ENCODE data around the gene GCH1.
"Not testable (repeated sequence)": the region's sequence is repeated elsewhere in the genome, so short reads cannot be mapped to it uniquely, and the experiment has no call there.

The GCH1 gene

GRCh38 chr14:54926570-54926969 lies 23.9 kb upstream of the GCH1 start:
- not testable (repeated sequence) for H3K4me1 ChIP-seq (ENCODE audit: insufficient read depth, low read length); H3K9ac ChIP-seq (ENCODE audit: low read depth, low read length); H3K9me3 ChIP-seq (ENCODE audit: control insufficient read depth, insufficient read depth, low read length); H3K36me3 ChIP-seq (ENCODE audit: insufficient read depth, low read length)

GRCh38 chr14:54922598-54922997 lies 20.0 kb upstream of the GCH1 start:
- Histone ChIP-seq H3K4me1 (ENCODE audit: insufficient read depth, low read length) (no peaks in the 10 kb centered on the region), H3K9ac (ENCODE audit: low read depth, low read length) (no peak overlapping the region), H3K36me3 (ENCODE audit: insufficient read depth, low read length) (no peaks in the 10 kb centered on the region), H3K9me3 (ENCODE audit: control insufficient read depth, insufficient read depth, low read length) (no peaks in the 10 kb centered on the region)

GRCh38 chr14:54920052-54920451 lies 17.4 kb upstream of the GCH1 start:
- H3K9me3 ChIP-seq (ENCODE audit: control insufficient read depth, insufficient read depth, low read length): no peaks in the 10 kb centered on the region
- H3K9ac ChIP-seq (ENCODE audit: low read depth, low read length): no peak overlapping the region
- no peaks in the 10 kb centered on the region for H3K36me3 ChIP-seq (ENCODE audit: insufficient read depth, low read length)
- no peaks in the 10 kb centered on the region for H3K4me1 ChIP-seq (ENCODE audit: insufficient read depth, low read length)

GRCh38 chr14:54919330-54919729 lies 16.7 kb upstream of the GCH1 start:
- Histone ChIP-seq H3K9me3 (ENCODE audit: control insufficient read depth, insufficient read depth, low read length) (no peaks in the 10 kb centered on the region), H3K36me3 (ENCODE audit: insufficient read depth, low read length) (no peaks in the 10 kb centered on the region), H3K9ac (ENCODE audit: low read depth, low read length) (no peak overlapping the region), H3K4me1 (ENCODE audit: insufficient read depth, low read length) (no peaks in the 10 kb centered on the region)

GRCh38 chr14:54918427-54918826 lies 15.8 kb upstream of the GCH1 start:
- no peaks in the 10 kb centered on the region for H3K4me1 ChIP-seq (ENCODE audit: insufficient read depth, low read length)

GRCh38 chr14:54916101-54916500 lies 13.5 kb upstream of the GCH1 start:
- no peaks in the 10 kb centered on the region for H3K9me3 ChIP-seq (ENCODE audit: control insufficient read depth, insufficient read depth, low read length)
- H3K4me1 ChIP-seq (ENCODE audit: insufficient read depth, low read length): no peaks in the 10 kb centered on the region
- no peaks in the 10 kb centered on the region for H3K36me3 ChIP-seq (ENCODE audit: insufficient read depth, low read length)

More at GRCh38 chr14:54918427-54918826, 15.8 kb upstream of the GCH1 start:
- H3K9ac ChIP-seq (ENCODE audit: low read depth, low read length): no peak overlapping the region
- H3K36me3 ChIP-seq (ENCODE audit: insufficient read depth, low read length): no peaks in the 10 kb centered on the region
- no peaks in the 10 kb centered on the region for H3K9me3 ChIP-seq (ENCODE audit: control insufficient read depth, insufficient read depth, low read length)

GRCh38 chr14:54909817-54910558 lies 7.4 kb upstream of the GCH1 start:
- no peaks in the 10 kb centered on the region for H3K9me3 ChIP-seq (ENCODE audit: control insufficient read depth, insufficient read depth, low read length)
- H3K9ac ChIP-seq (ENCODE audit: low read depth, low read length): no peak overlapping the region
- no peaks in the 10 kb centered on the region; the same call in 1 of the 2 replicates for H3K4me1 ChIP-seq (ENCODE audit: insufficient read depth, low read length)
- H3K36me3 ChIP-seq (ENCODE audit: insufficient read depth, low read length): no peaks in the 10 kb centered on the region

More at GRCh38 chr14:54916101-54916500, 13.5 kb upstream of the GCH1 start:
- no peak overlapping the region for H3K9ac ChIP-seq (ENCODE audit: low read depth, low read length)

- H3K9ac ChIP-seq (ENCODE audit: low read depth, low read length); H3K9me3 ChIP-seq (ENCODE audit: control insufficient read depth, insufficient read depth, low read length); H3K36me3 ChIP-seq (ENCODE audit: insufficient read depth, low read length); H3K4me1 ChIP-seq (ENCODE audit: insufficient read depth, low read length): not testable (repeated sequence)
Measured at GRCh38 chr14:54908973-54909372, 6.3 kb upstream of the GCH1 start.

DNA sequence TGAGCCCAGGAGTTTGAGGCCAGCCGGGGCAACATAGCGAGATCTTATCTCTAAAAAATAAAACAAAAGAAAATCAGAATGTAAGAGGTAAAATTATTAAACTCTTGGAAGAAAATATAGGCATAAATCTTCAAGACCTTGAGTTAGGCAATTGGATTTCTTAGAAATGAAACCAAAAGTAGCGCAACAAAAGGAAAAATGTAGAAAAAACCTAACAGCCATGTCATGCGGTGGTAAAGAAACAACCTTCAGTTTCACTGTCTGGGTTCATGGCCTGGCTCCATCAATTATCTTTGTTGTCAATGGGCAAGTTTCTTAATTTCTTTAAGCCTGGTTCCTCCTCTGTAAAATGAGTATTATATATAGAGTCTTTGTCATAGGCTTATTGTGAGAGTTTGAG lies 5.6 kb upstream of the GCH1 start:
- H3K36me3 ChIP-seq (ENCODE audit: insufficient read depth, low read length): no peaks in the 10 kb centered on the region
- H3K9me3 ChIP-seq (ENCODE audit: control insufficient read depth, insufficient read depth, low read length): no peaks in the 10 kb centered on the region
- H3K4me1 ChIP-seq (ENCODE audit: insufficient read depth, low read length): no peaks in the 10 kb centered on the region; the same call in 1 of the 2 replicates
- H3K9ac ChIP-seq (ENCODE audit: low read depth, low read length): no peak overlapping the region

GRCh38 chr14:54906075-54906474 lies 3.4 kb upstream of the GCH1 start:
- H3K9ac ChIP-seq (ENCODE audit: low read depth, low read length): no peak overlapping the region
- H3K4me1 ChIP-seq (ENCODE audit: insufficient read depth, low read length): peaks cover 2% of the 10 kb centered on the region; the same call in 1 of the 2 replicates
- H3K36me3 ChIP-seq (ENCODE audit: insufficient read depth, low read length): no peaks in the 10 kb centered on the region
- no peaks in the 10 kb centered on the region for H3K9me3 ChIP-seq (ENCODE audit: control insufficient read depth, insufficient read depth, low read length)

DNA sequence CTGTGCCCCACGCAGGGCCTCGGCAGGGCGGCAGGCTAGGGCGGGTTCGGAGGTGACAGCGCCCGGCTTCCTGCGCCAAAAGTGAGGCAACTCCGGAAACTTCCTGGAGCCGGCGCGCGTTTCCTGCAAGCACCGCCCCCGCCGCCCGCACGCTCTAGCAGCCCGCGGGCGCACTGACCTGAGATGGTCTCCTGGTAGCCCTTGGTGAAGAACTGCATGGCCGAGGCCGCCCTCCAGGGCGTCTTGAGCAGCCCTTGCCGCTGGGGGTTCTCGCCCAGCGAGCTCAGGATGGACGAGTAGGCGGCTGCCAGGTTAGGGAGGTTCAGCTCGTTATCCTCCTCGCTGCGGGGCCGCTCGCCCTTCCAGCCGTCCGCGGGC lies 494 bp downstream of the GCH1 start:
- Histone ChIP-seq H3K9me3 (ENCODE audit: control insufficient read depth, insufficient read depth, low read length) (no peaks in the 10 kb centered on the region), H3K4me1 (ENCODE audit: insufficient read depth, low read length) (peaks cover 5% of the 10 kb centered on the region; the same call in 1 of the 2 replicates), H3K36me3 (ENCODE audit: insufficient read depth, low read length) (no peaks in the 10 kb centered on the region), H3K9ac (ENCODE audit: low read depth, low read length) (peak overlapping the region; percentile 88)

DNA sequence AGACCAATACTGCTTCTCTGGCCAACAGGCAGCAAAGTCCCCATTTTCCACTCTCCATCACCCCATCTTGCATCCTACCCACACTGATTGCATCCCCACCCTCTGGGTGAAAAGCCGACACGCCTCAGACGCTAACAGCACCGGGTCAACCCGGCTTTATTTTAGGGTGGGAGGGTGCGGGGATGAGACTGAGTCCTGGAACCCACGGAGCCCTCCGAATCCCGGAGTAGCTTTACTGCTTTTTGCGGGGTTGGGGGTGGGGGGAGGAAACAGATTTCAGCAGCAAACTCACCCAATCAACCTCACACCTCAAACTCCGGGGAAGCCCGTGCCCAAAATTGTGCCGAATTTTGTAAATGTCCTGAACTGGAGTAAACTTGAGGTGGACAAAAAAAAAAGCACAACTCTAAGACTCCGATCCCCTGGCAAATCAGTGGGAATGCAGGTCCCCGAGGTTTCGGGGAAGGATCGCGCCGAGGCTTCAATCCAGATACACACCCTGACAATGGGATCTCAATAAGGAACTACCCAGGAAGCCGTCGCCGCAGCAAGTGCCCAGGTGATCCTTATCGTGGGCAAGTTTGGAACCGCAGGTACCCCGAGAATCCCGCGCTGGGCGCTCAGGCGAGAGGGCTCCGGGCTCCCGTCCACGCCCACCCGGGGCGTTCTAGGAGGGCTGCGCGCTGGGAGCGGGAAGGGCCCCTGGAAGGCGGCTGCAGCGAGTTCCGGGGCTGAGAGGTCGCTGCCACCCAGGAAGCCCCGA lies 1.1 kb downstream of the GCH1 start:
- Histone ChIP-seq H3K9me3 (ENCODE audit: control insufficient read depth, insufficient read depth, low read length) (no peaks in the 10 kb centered on the region), H3K4me1 (ENCODE audit: insufficient read depth, low read length) (peaks cover 5% of the 10 kb centered on the region; the same call in 1 of the 2 replicates), H3K36me3 (ENCODE audit: insufficient read depth, low read length) (no peaks in the 10 kb centered on the region), H3K9ac (ENCODE audit: low read depth, low read length) (peak overlapping the region; percentile 88)

GRCh38 chr14:54899573-54899972 lies 3.1 kb downstream of the GCH1 start:
- Histone ChIP-seq H3K4me1 (ENCODE audit: insufficient read depth, low read length) (peaks cover 5% of the 10 kb centered on the region; the same call in 1 of the 2 replicates), H3K9ac (ENCODE audit: low read depth, low read length) (no peak overlapping the region), H3K36me3 (ENCODE audit: insufficient read depth, low read length) (no peaks in the 10 kb centered on the region), H3K9me3 (ENCODE audit: control insufficient read depth, insufficient read depth, low read length) (no peaks in the 10 kb centered on the region)

DNA sequence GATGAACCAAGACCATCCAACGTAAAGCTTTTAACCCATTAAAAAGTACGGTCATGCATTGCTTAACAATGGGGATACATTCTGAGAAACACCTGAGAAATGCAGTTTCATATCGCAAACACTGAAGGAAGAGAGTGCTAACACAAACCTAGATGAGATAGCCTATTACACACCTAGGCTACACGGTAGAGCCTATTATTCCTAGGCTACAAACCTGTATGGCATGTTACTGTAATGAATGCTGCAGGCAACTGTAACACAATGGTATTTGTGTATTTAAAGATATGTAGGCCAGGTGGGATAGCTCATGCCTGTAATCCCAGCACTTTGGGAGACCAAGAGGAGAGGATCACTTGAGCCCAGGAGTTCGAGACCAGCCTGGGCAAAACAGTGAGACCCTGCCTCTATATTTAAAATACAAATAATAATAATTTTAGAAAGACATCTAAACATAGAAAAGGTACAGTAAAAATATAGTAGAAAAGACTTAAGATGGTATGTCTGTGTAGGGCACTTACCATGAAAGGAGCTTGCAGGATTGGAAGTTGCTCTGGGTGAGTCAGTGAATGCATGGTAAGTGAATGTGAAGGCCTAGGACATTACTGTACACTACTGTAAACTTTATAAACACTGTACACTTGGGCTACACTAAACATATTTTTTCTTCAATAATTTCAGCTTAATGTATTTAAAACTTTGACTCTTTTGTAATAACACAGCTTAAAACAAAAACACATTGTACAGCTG lies 4.6 kb downstream of the GCH1 start:
- H3K9me3 ChIP-seq (ENCODE audit: control insufficient read depth, insufficient read depth, low read length); H3K9ac ChIP-seq (ENCODE audit: low read depth, low read length); H3K4me1 ChIP-seq (ENCODE audit: insufficient read depth, low read length); H3K36me3 ChIP-seq (ENCODE audit: insufficient read depth, low read length): not testable (repeated sequence)
